Fibroblast of the aortic adventitia (primary cell): Measurements from ENCODE around the gene KLK15. TPM values are rescaled to one million over a fixed set of nuclear protein-coding genes. Genes with fewer than 3 reads are reported as not detected.

Source experiments
- DNase-seq: peaks from one replicate; pipeline ENCODE4 v3.0.0-alpha.2; 2010; ENCODE audit warnings: low read depth
- H3K4me3 ChIP-seq: 2 replicates; pipeline ENCODE4 v1.5.1; 2011; ENCODE audit warnings: low read depth, mild to moderate bottlenecking, control low read depth, low read length, moderate library complexity
- CTCF ChIP-seq: IDR thresholded peaks from 2 replicates; pipeline ENCODE4 v1.5.1; 2011; ENCODE audit warnings: mild to moderate bottlenecking, low read length, control low read depth, inconsistent platforms; ENCODE audit not compliant: insufficient read depth
- total RNA-seq: library from RNA; depleted of rRNA; stranded (reverse); fragments of >200 nt; gene quantifications from 2 replicates; pipeline ENCODE4 v1.2.3, GENCODE V29; 2012; ENCODE audit warnings: low replicate concordance

Gene KLK15
- total RNA-seq, 1 donor = not detected

GRCh38 chr19:50836543-50837195, 3.3 kb upstream of the KLK15 start:
- TF ChIP-seq CTCF = no peak
- no peak for DNase-seq
- no peak overlapping the region for H3K4me3 ChIP-seq

- no peak for TF ChIP-seq CTCF
- peak overlapping the region; percentile 71 for H3K4me3 ChIP-seq
- DNase-seq = peak; percentile 31
Observed at GRCh38 chr19:50835785-50836542, 2.6 kb upstream of the KLK15 start.

GRCh38 chr19:50835103-50835784, 1.9 kb upstream of the KLK15 start:
- no peak for DNase-seq
- peak overlapping the region; percentile 71 for H3K4me3 ChIP-seq

GRCh38 chr19:50833802-50834167, 411 bp upstream of the KLK15 start:
- no peak for DNase-seq
- H3K4me3 ChIP-seq = no peak overlapping the region
- no peak for TF ChIP-seq CTCF

More at GRCh38 chr19:50835103-50835784, 1.9 kb upstream of the KLK15 start:
- TF ChIP-seq CTCF = no peak

- H3K4me3 ChIP-seq = no peak overlapping the region
- TF ChIP-seq CTCF = no peak
- DNase-seq = no peak
Observed at GRCh38 chr19:50832666-50833065, 708 bp downstream of the KLK15 start.

- DNase-seq = no peak
- no peak overlapping the region for H3K4me3 ChIP-seq
- TF ChIP-seq CTCF = no peak
Observed at GRCh38 chr19:50831026-50831396, 2.4 kb downstream of the KLK15 start.
